GM23338 (cell line): Measurements from ENCODE around the gene AATF. TPM values are rescaled to one million over a fixed set of nuclear protein-coding genes. Genes with fewer than 3 reads are reported as not detected.

Experiments
- ATAC-seq: fragments of 200-7000 bp; cut with Tn5 transposase; 3 replicates; pipeline ENCODE4 v1.9.1; 2020
- DNase-seq: peaks from one replicate; pipeline ENCODE4 v3.0.0-alpha.2; 2015; ENCODE audit warnings: low spot score
- H2AFZ ChIP-seq: fragments of 200-600 bp; sonication (generic); 2 replicates; pipeline ENCODE4 v1.8.0; 2016; ENCODE audit warnings: antibody characterized with exemption, mild to moderate bottlenecking, moderate library complexity
- H3F3A ChIP-seq: fragments of 200-600 bp; sonication (generic); replicated peaks from 2 replicates; pipeline ENCODE4 v1.8.0; 2017; ENCODE audit warnings: antibody characterized with exemption, mixed run types, low read depth
- H3K27ac ChIP-seq: fragments of 200-600 bp; sonication (generic); 2 replicates; pipeline ENCODE4 v1.6.1; 2016; ENCODE audit warnings: low read depth
- H3K27me3 ChIP-seq: fragments of 200-600 bp; sonication (generic); 2 replicates; pipeline ENCODE4 v1.8.0; 2016; ENCODE audit warnings: mild to moderate bottlenecking, mixed run types, moderate library complexity; ENCODE audit not compliant: insufficient read depth
- H3K36me3 ChIP-seq: fragments of 200-600 bp; sonication (generic); 2 replicates; pipeline ENCODE4 v1.8.0; 2016; ENCODE audit warnings: mild to moderate bottlenecking; ENCODE audit not compliant: insufficient read depth
- H3K4me1 ChIP-seq: fragments of 200-600 bp; sonication (generic); 2 replicates; pipeline ENCODE4 v1.8.0; 2016; ENCODE audit warnings: mild to moderate bottlenecking, moderate library complexity; ENCODE audit not compliant: insufficient read depth
- H3K4me2 ChIP-seq: fragments of 200-600 bp; sonication (generic); 2 replicates; pipeline ENCODE4 v1.7.1; 2017; ENCODE audit warnings: mixed run types
- H3K4me3 ChIP-seq: fragments of 200-600 bp; sonication (generic); 2 replicates; pipeline ENCODE4 v1.6.1; 2016; ENCODE audit warnings: mixed run types
- H3K79me2 ChIP-seq: fragments of 200-600 bp; sonication (generic); replicated peaks from 2 replicates; pipeline ENCODE4 v1.8.0; 2017; ENCODE audit warnings: mild to moderate bottlenecking; ENCODE audit not compliant: insufficient read depth
- H3K9me2 ChIP-seq: fragments of 200-600 bp; sonication (generic); 2 replicates; pipeline ENCODE4 v1.8.0; 2017; ENCODE audit not compliant: insufficient read depth
- H4K20me1 ChIP-seq: fragments of 200-600 bp; sonication (generic); replicated peaks from 2 replicates; pipeline ENCODE4 v1.8.0; 2017; ENCODE audit warnings: mild to moderate bottlenecking; ENCODE audit not compliant: insufficient read depth
- H3K27ac Mint-ChIP-seq: 2 replicates; pipeline ENCODE4 v1.8.0; 2020; ENCODE audit warnings: inconsistent platforms, mild to moderate bottlenecking, moderate library complexity, mixed read lengths
- H3K27me3 Mint-ChIP-seq: 3 replicates; pipeline ENCODE4 v1.8.0; 2022; ENCODE audit warnings: low read depth, mild to moderate bottlenecking, moderate library complexity, mixed read lengths, inconsistent platforms; ENCODE audit not compliant: insufficient read depth, poor library complexity
- H3K36me3 Mint-ChIP-seq: 3 replicates; pipeline ENCODE4 v1.8.0; 2021; ENCODE audit warnings: low read depth, mild to moderate bottlenecking, inconsistent platforms, moderate library complexity, mixed read lengths
- H3K4me1 Mint-ChIP-seq: 3 replicates; pipeline ENCODE4 v1.8.0; 2020; ENCODE audit warnings: mild to moderate bottlenecking, inconsistent platforms, mixed read lengths
- H3K4me3 Mint-ChIP-seq: 3 replicates; pipeline ENCODE4 v1.8.0; 2021; ENCODE audit warnings: moderate library complexity, mild to moderate bottlenecking, inconsistent platforms, mixed read lengths
- H3K9me3 Mint-ChIP-seq: 3 replicates; pipeline ENCODE4 v1.8.0; 2020; ENCODE audit warnings: moderate library complexity, mild to moderate bottlenecking, inconsistent platforms, mixed read lengths
- CREB1 ChIP-seq: fragments of 250-450 bp; sonication (Bioruptor Pico); IDR thresholded peaks from 2 replicates; pipeline ENCODE4 v1.5.0; 2020; ENCODE audit warnings: low read depth, mild to moderate bottlenecking, moderate library complexity
- CTCF ChIP-seq, 2 experiments: fragments of 200-600 bp in 1 of 2; sonication (generic) in 1 of 2; conservative IDR thresholded peaks; 2 replicates each; pipeline versions ENCODE4 v1.5.1 to v1.6.1; 2016 to 2017; ENCODE audit warnings: antibody characterized with exemption in 2 of 2, low read depth in 2 of 2, mild to moderate bottlenecking in 2 of 2, moderate library complexity in 1 of 2
- ETS1 ChIP-seq: IDR thresholded peaks from 2 replicates; pipeline ENCODE4 v1.6.1; 2016; ENCODE audit warnings: antibody characterized with exemption
- EZH2 ChIP-seq: fragments of 200-600 bp; sonication (generic); IDR thresholded peaks from one replicate; pipeline ENCODE4 v1.8.0; 2017; ENCODE audit warnings: antibody characterized with exemption, mild to moderate bottlenecking, low read depth; ENCODE audit not compliant: unreplicated experiment
- EZH2phosphoT487 ChIP-seq: fragments of 200-600 bp; sonication (generic); IDR thresholded peaks from one replicate; pipeline ENCODE4 v1.8.1; 2018; ENCODE audit warnings: antibody characterized with exemption; ENCODE audit not compliant: unreplicated experiment
- JUNB ChIP-seq: IDR thresholded peaks from one replicate; pipeline ENCODE4 v1.6.1; 2016; ENCODE audit warnings: antibody characterized with exemption; ENCODE audit not compliant: unreplicated experiment
- NANOG ChIP-seq: IDR thresholded peaks from 2 replicates; pipeline ENCODE4 v1.6.1; 2016; ENCODE audit warnings: antibody characterized with exemption, borderline replicate concordance
- POLR2AphosphoS5 ChIP-seq: IDR thresholded peaks from 2 replicates; pipeline ENCODE4 v1.6.1; 2016; ENCODE audit warnings: antibody characterized with exemption, low read depth
- REST ChIP-seq: IDR thresholded peaks from one replicate; pipeline ENCODE4 v1.6.1; 2018; ENCODE audit warnings: antibody characterized with exemption; ENCODE audit not compliant: unreplicated experiment
- STAT1 ChIP-seq: IDR thresholded peaks from one replicate; pipeline ENCODE4 v1.6.1; 2016; ENCODE audit warnings: antibody characterized with exemption; ENCODE audit not compliant: unreplicated experiment
- ZNF331 ChIP-seq: fragments of 250-450 bp; sonication (Bioruptor Pico); IDR thresholded peaks from 2 replicates; pipeline ENCODE4 v1.5.0; 2020; ENCODE audit warnings: low read depth, mild to moderate bottlenecking, moderate library complexity
- polyA plus RNA-seq: library from polyadenylated mRNA; unstranded; fragments of >200 nt; fragmentation: Nextera tagmentation; extraction: Ambion mirVana; gene quantifications from 2 replicates; pipeline ENCODE4 v1.2.1, GENCODE V29; 2016
- total RNA-seq: library from RNA; depleted of rRNA; stranded (reverse); fragments of >200 nt; shearing (Covaris generic); gene quantifications from 2 replicates; pipeline ENCODE4 v1.2.3, GENCODE V29; 2014

AATF gene
- total and polyA plus RNA-seq, 2 experiments from 2014 or later, result 40.2 to 71.2 TPM

- TF ChIP-seq REST (no peak), ETS1 (no peak), ZNF331 (CRISPR knock-in tag) (no peak), POLR2AphosphoS5 (no peak), JUNB (no peak), CTCF (conservative IDR thresholded peaks at IDR 0.05; ENCODE audit: low read depth in 2 of 2) (no peak), EZH2 (no peak)
Observed at GRCh38 chr17:37025238-37025637, 76.5 kb downstream of the AATF start (continued).

- Mint-ChIP-seq H3K9me3 (no peaks in the 10 kb centered on the region), H3K4me1 (peaks cover 6% of the 10 kb centered on the region), H3K36me3 (no peaks in the 10 kb centered on the region), H3K4me3 (no peak overlapping the region), H3K27ac (no peak overlapping the region), H3K27me3 (no peaks in the 10 kb centered on the region)
- Histone ChIP-seq H3K4me2 (no peak overlapping the region), H3K36me3 (no peaks in the 10 kb centered on the region), H3K27ac (0 out of 2 replicates have a peak overlapping the region, but pooled peaks have one; percentile 58), H4K20me1 (no peaks in the 10 kb centered on the region), H3K79me2 (no peaks in the 10 kb centered on the region), H3K4me3 (no peak overlapping the region), H3F3A (no peaks in the 10 kb centered on the region), H3K4me1 (peaks cover 7% of the 10 kb centered on the region; the same call in 1 of the 2 replicates), H3K27me3 (no peaks in the 10 kb centered on the region), H3K9me2 (no peaks in the 10 kb centered on the region), H2AFZ (no peak overlapping the region)
- ATAC-seq (no peak), DNase-seq (no peak)
- TF ChIP-seq ETS1 (no peak), CREB1 (no peak), POLR2AphosphoS5 (no peak), NANOG (no peak), REST (no peak), EZH2 (no peak), EZH2phosphoT487 (no peak), STAT1 (no peak), JUNB (no peak), ZNF331 (CRISPR knock-in tag) (no peak)
Observed at GRCh38 chr17:37025847-37026530, 77.2 kb downstream of the AATF start.
